T-cell (primary cell): ENCODE data around the gene CASD1. TPM values are rescaled to one million over a fixed set of nuclear protein-coding genes. Genes with fewer than 3 reads are reported as not detected.

Source experiments
- ATAC-seq, 4 experiments: fragments of 200-7000 bp in 3 of 4; fragments of 150-1000 bp in 1 of 4; cut with Tn5 transposase; replicated peaks in 1 of 4; 1 replicate in 3 of 4; 2 replicates in 1 of 4; pipeline ENCODE4 v1.10.0; 2021; ENCODE audit warnings: moderate library complexity in 3 of 4, mild to moderate bottlenecking in 2 of 4, moderate number of reproducible peaks in 1 of 4
- CTCF ChIA-PET, 2 donors: fragments of 300-600 bp; sonication (Branson Sonifier 250); formaldehyde crosslinking; loops; one replicate each; lab custom pipeline; 2022; ENCODE audit warnings: antibody characterized with exemption in 2 of 2; lab: Charles Lee
- POLR2A ChIA-PET, 2 donors: fragments of 300-600 bp; sonication (Branson Sonifier 250); formaldehyde crosslinking; loops; one replicate each; lab custom pipeline; 2022; ENCODE audit warnings: antibody characterized with exemption in 2 of 2; lab: Charles Lee
- DNase-seq, 35 experiments: peaks; one replicate each; pipeline versions ENCODE4 v3.0.0 to v3.0.0-alpha.2; 2013 to 2023
- H3K27ac ChIP-seq: one replicate; pipeline ENCODE4 v1.5.1; 2013; ENCODE audit warnings: low read length
- H3K27me3 ChIP-seq, 2 experiments: replicated peaks in 1 of 2; 1 replicate in 1 of 2; 2 replicates in 1 of 2; pipeline versions ENCODE4 v1.6.1 to v1.7.0; 2013; ENCODE audit warnings: low read length in 1 of 2, mixed read lengths in 1 of 2; ENCODE audit not compliant: control insufficient read depth in 2 of 2, insufficient read depth in 2 of 2; ENCODE audit errors: extremely low read depth in 1 of 2
- H3K36me3 ChIP-seq, 2 donors: 1 replicate in 1 of 2; 2 replicates in 1 of 2; pipeline versions ENCODE4 v1.6.1 to v1.7.0; 2013; ENCODE audit warnings: low read length in 1 of 2; ENCODE audit not compliant: control insufficient read depth in 2 of 2, insufficient read depth in 1 of 2; ENCODE audit errors: extremely low read depth in 1 of 2
- H3K4me1 ChIP-seq, 2 experiments: 1 replicate in 1 of 2; 2 replicates in 1 of 2; pipeline versions ENCODE4 v1.6.1 to v1.7.0; 2013; ENCODE audit warnings: low read length in 2 of 2, mixed read lengths in 1 of 2; ENCODE audit not compliant: insufficient read depth in 2 of 2, control insufficient read depth in 1 of 2; ENCODE audit errors: extremely low read depth in 1 of 2
- H3K4me3 ChIP-seq, 2 donors: 1 replicate in 1 of 2; 2 replicates in 1 of 2; pipeline versions ENCODE4 v1.5.1 to v1.7.0; 2013; ENCODE audit warnings: mild to moderate bottlenecking in 2 of 2, low read length in 1 of 2, moderate library complexity in 1 of 2; ENCODE audit not compliant: control insufficient read depth in 1 of 2; ENCODE audit errors: extremely low read depth in 1 of 2
- H3K9me3 ChIP-seq: 2 replicates; pipeline ENCODE4 v1.7.0; 2013
- H3K27ac Mint-ChIP-seq, 2 donors: one replicate each; pipeline ENCODE4 v1.8.0; 2020 to 2021; ENCODE audit warnings: mild to moderate bottlenecking in 2 of 2, mixed read lengths in 2 of 2
- H3K27me3 Mint-ChIP-seq, 2 donors: one replicate each; pipeline ENCODE4 v1.8.0; 2021 to 2022; ENCODE audit warnings: mixed read lengths in 2 of 2
- H3K36me3 Mint-ChIP-seq: one replicate; pipeline ENCODE4 v1.8.0; 2021; ENCODE audit warnings: mixed read lengths
- H3K4me1 Mint-ChIP-seq, 3 donors: one replicate each; pipeline ENCODE4 v1.8.0; 2020 to 2022; ENCODE audit warnings: mixed read lengths in 3 of 3, mild to moderate bottlenecking in 1 of 3
- H3K4me3 Mint-ChIP-seq, 3 donors: one replicate each; pipeline ENCODE4 v1.8.0; 2020 to 2022; ENCODE audit warnings: mild to moderate bottlenecking in 3 of 3, mixed read lengths in 3 of 3, moderate library complexity in 3 of 3
- H3K9me3 Mint-ChIP-seq, 3 donors: one replicate each; pipeline ENCODE4 v1.8.0; 2020 to 2022; ENCODE audit warnings: mixed read lengths in 3 of 3
- WGBS: methylation state at CpG from one replicate; pipeline ENCODE4 v1.1.5; 2013; ENCODE audit warnings: missing lambda C conversion rate; ENCODE audit not compliant: insufficient coverage; 5-methylcytosine and 5-hydroxymethylcytosine counted together
- total RNA-seq, 35 experiments: library from RNA in 6 of 35; stranded (reverse) in 6 of 35; fragments of 120-200 nt in 1 of 35; gene quantifications; one replicate each; pipeline versions ENCODE4 v1.2.1 to v1.2.4 and lab custom pipeline; 2013 to 2026

Gene CASD1
- total RNA-seq, 5 donors from 2014 or later (not counting 1 experiment from before 2014, with no cell fraction given), result 25.7 to 30.1 (median 28.2) TPM

DNA sequence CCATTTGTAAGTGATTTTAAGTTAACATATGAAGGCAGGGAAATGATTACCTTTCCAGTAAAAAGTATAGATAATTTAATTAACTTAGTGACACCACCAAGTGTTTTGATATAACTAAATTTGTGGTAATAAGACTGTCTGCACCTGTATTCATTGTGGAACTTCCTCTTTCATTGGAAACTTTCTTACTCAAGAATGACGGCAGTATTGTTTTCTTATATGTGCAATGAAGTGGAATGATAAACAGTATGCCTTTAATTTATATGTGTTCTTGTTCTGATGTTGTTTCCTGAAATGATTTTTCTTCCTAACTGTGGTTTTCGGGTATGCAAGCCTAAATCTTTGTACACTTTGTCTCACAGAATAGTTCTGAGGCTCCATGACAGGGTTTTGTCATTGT lies 46.4 kb downstream of the CASD1 start:
- peaks cover 61% of the 10 kb centered on the region for H3K36me3 Mint-ChIP-seq
- DNase-seq, result no peak
- ChIA-PET CTCF (interaction anchor here in 1 of 2 donors (0.6 kb wide), 1 partner anchor 1879 kb away, joined by 7 read pairs; no protein-coding TSS in a partner anchor), POLR2A (no interaction called here)
- no peaks in the 10 kb centered on the region for H3K9me3 ChIP-seq
- no peaks in the 10 kb centered on the region for H3K9me3 Mint-ChIP-seq
- H3K36me3 ChIP-seq, result peaks cover 3 to 29% of the 10 kb centered on the region in 2 donors
- H3K27me3 Mint-ChIP-seq, result no peaks in the 10 kb centered on the region
- no peaks in the 10 kb centered on the region for H3K4me1 ChIP-seq
- H3K4me1 Mint-ChIP-seq, result no peaks in the 10 kb centered on the region
- no peak overlapping the region for H3K27ac Mint-ChIP-seq
- 67% methylated on average over 1 of the region's 2 CpGs for WGBS
- H3K27me3 ChIP-seq, result no peaks in the 10 kb centered on the region
- ATAC-seq, result no peak
- H3K4me3 Mint-ChIP-seq, result no peak overlapping the region
- no peak overlapping the region for H3K4me3 ChIP-seq
- no peak overlapping the region for H3K27ac ChIP-seq

DNA sequence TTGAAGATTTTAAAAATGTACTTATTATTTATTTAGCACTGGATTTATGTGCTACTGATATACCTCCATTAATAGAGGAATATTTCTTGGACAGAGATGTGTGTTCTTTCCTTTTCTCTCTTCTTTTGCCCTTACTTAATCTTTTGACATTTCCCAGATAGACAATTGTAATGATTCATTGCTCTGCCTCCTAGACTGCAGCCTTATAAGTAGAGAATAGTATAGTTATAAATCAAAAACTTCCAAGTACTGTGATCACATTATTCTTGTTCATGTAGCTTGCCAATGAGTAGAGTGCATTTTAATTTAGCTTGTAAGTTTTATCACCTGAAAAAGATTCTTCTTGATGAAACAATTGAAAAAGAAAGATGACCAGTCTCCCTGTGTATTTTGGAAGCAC lies 47.6 kb downstream of the CASD1 start:
- POLR2A ChIA-PET, result no interaction called here
- H3K27me3 ChIP-seq, result no peaks in the 10 kb centered on the region
- H3K9me3 Mint-ChIP-seq, result no peaks in the 10 kb centered on the region
- no peak overlapping the region for H3K27ac ChIP-seq
- CTCF ChIA-PET, result interaction anchor here in 1 of 2 donors (1.0 kb wide), 1 partner anchor 12 kb away, joined by 3 read pairs; no protein-coding TSS in a partner anchor
- peaks cover 3 to 22% of the 10 kb centered on the region in 2 donors for H3K36me3 ChIP-seq
- H3K4me3 ChIP-seq, result no peak overlapping the region
- no peak overlapping the region for H3K27ac Mint-ChIP-seq
- no peaks in the 10 kb centered on the region for H3K9me3 ChIP-seq
- no peaks in the 10 kb centered on the region for H3K4me1 Mint-ChIP-seq
- no peak for DNase-seq
- no peak for ATAC-seq
- H3K4me3 Mint-ChIP-seq, result no peak overlapping the region
- no peaks in the 10 kb centered on the region for H3K27me3 Mint-ChIP-seq
- peaks cover 60% of the 10 kb centered on the region for H3K36me3 Mint-ChIP-seq
- no peaks in the 10 kb centered on the region for H3K4me1 ChIP-seq

- no peak overlapping the region for H3K4me3 ChIP-seq
- H3K4me1 Mint-ChIP-seq, result no peaks in the 10 kb centered on the region
- ChIA-PET POLR2A (no interaction called here), CTCF (no interaction called here)
- no peak overlapping the region for H3K4me3 Mint-ChIP-seq
- H3K27ac Mint-ChIP-seq, result no peak overlapping the region
- no peaks in the 10 kb centered on the region for H3K27me3 Mint-ChIP-seq
- H3K27ac ChIP-seq, result no peak overlapping the region
- DNase-seq (no peak), ATAC-seq (no peak)
- H3K36me3 Mint-ChIP-seq, result peaks cover 58% of the 10 kb centered on the region
- no peaks in the 10 kb centered on the region for H3K9me3 Mint-ChIP-seq
- WGBS, result no CpG with 5 or more reads among the region's 1 CpG
- no peaks in the 10 kb centered on the region for H3K27me3 ChIP-seq
- H3K4me1 ChIP-seq, result no peaks in the 10 kb centered on the region
- no peaks in the 10 kb centered on the region for H3K9me3 ChIP-seq
- peaks cover 3 to 10% of the 10 kb centered on the region in 2 donors for H3K36me3 ChIP-seq
Measured at GRCh38 chr7:94559972-94560371, 50.4 kb downstream of the CASD1 start.

GRCh38 chr7:94561841-94562514 lies 52.4 kb downstream of the CASD1 start:
- no peaks in the 10 kb centered on the region for H3K4me1 ChIP-seq
- H3K36me3 ChIP-seq, result peaks cover 0 to 3% of the 10 kb centered on the region in 2 donors
- H3K4me1 Mint-ChIP-seq, result no peaks in the 10 kb centered on the region
- H3K9me3 Mint-ChIP-seq, result no peaks in the 10 kb centered on the region
- peaks cover 46% of the 10 kb centered on the region for H3K36me3 Mint-ChIP-seq
- no peaks in the 10 kb centered on the region for H3K9me3 ChIP-seq
- H3K27me3 ChIP-seq, result no peaks in the 10 kb centered on the region
- ATAC-seq (no peak), DNase-seq (no peak)
- no peaks in the 10 kb centered on the region for H3K27me3 Mint-ChIP-seq
- WGBS, result 100% methylated on average over 1 of the region's 2 CpGs
- H3K27ac ChIP-seq, result no peak overlapping the region
- ChIA-PET POLR2A (no interaction called here), CTCF (no interaction called here)
- no peak overlapping the region for H3K27ac Mint-ChIP-seq
- no peak overlapping the region for H3K4me3 Mint-ChIP-seq
- H3K4me3 ChIP-seq, result no peak overlapping the region

DNA sequence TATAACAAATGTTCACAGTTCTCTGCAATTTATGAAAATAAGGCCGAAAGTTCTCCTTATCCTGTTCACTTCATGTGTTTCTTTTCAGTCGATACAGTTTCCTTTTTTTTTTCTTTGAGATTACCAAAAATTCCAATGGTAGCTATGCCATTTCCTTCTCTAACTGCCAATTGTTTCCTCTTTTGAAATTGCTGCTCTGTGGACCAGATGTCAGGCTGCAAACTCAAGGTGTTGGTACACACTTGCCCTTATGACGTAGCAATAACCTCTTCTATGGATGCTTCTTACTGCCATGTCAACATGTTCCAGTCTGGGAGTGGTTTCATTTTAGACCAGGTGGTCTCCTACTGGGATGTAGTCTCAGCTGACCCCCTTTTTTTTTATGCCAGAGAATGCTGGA lies 52.9 kb downstream of the CASD1 start:
- H3K27ac ChIP-seq, result no peak overlapping the region
- Mint-ChIP-seq H3K4me3 (no peak overlapping the region), H3K27ac (no peak overlapping the region), H3K27me3 (no peaks in the 10 kb centered on the region), H3K36me3 (peaks cover 47% of the 10 kb centered on the region), H3K9me3 (no peaks in the 10 kb centered on the region), H3K4me1 (no peaks in the 10 kb centered on the region)
- no peaks in the 10 kb centered on the region for H3K9me3 ChIP-seq
- H3K4me1 ChIP-seq, result no peaks in the 10 kb centered on the region
- H3K36me3 ChIP-seq, result no peaks in the 10 kb centered on the region
- 64% methylated on average over 2 of the region's 3 CpGs for WGBS
- H3K27me3 ChIP-seq, result no peaks in the 10 kb centered on the region
- no peak for ATAC-seq
- no peak overlapping the region for H3K4me3 ChIP-seq
- no peak for DNase-seq
- POLR2A ChIA-PET, result no interaction called here
- CTCF ChIA-PET, result no interaction called here

DNA sequence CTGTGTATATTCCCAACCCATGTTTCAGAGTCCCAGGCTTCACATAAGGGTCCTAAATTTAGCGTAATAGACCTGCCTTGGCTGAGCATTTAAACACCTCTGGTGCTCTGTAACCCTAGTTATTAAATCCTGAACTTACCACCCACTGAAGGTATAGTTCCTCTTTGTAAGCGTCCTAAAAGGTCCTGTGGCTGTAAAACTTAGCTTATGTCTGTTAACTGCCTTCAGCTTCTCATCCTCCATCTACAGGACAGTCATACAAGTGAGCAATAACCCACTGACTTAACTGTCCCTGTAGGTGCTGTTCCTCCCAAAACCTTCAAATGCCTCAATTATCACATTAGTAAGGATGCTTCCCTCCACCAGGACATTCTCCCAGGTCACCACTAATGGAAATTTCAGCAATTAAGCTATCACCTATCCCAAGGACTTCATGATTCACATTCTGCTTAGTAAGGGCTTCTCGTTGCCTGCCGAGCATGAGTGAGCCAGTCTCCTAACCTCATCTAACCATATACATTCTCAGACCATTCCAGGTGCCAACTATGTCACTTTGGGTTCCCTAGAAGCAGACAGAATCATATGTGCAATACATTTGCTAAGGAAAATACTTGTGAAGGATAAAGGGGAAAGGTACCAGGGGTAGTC lies 55.8 kb downstream of the CASD1 start:
- CTCF ChIA-PET, result no interaction called here
- ATAC-seq (no peak), DNase-seq (no peak)
- WGBS, result 100% methylated on average over 2 of the region's 4 CpGs
- H3K9me3 ChIP-seq, result no peaks in the 10 kb centered on the region
- POLR2A ChIA-PET, result no interaction called here
- H3K36me3 ChIP-seq, result no peaks in the 10 kb centered on the region
- Mint-ChIP-seq H3K4me3 (no peak overlapping the region), H3K9me3 (peaks cover 0 to 7% (median 2%) of the 10 kb centered on the region in 3 donors), H3K27me3 (no peaks in the 10 kb centered on the region), H3K4me1 (no peaks in the 10 kb centered on the region), H3K36me3 (peaks cover 57% of the 10 kb centered on the region), H3K27ac (no peak overlapping the region)
- H3K27me3 ChIP-seq, result no peaks in the 10 kb centered on the region
- H3K4me1 ChIP-seq, result no peaks in the 10 kb centered on the region
- no peak overlapping the region for H3K27ac ChIP-seq
- H3K4me3 ChIP-seq, result no peak overlapping the region
